Liver (tissue), 9 donors: ENCODE data around the gene NBEAL2. TPM values are rescaled to one million over a fixed set of nuclear protein-coding genes. Genes with fewer than 3 reads are reported as not detected.

ENCODE experiments used
- DNase-seq: peaks from one replicate; pipeline ENCODE4 v3.0.0-alpha.2; 2017; ENCODE audit warnings: low spot score
- H3K27ac ChIP-seq, 2 donors: one replicate each; pipeline ENCODE4 v1.7.0; 2013; ENCODE audit warnings: inconsistent platforms in 2 of 2, low read length in 2 of 2, control low read depth in 1 of 2, low read depth in 1 of 2, mild to moderate bottlenecking in 1 of 2
- H3K27me3 ChIP-seq, 4 donors: one replicate each; pipeline versions ENCODE4 v1.6.1 to v1.7.0; 2013; ENCODE audit warnings: low read length in 3 of 4, inconsistent platforms in 1 of 4, mild to moderate bottlenecking in 1 of 4, moderate library complexity in 1 of 4; ENCODE audit not compliant: control insufficient read depth in 4 of 4, insufficient read depth in 4 of 4
- H3K36me3 ChIP-seq, 4 donors: one replicate each; pipeline versions ENCODE4 v1.6.1 to v1.7.0; 2013; ENCODE audit warnings: low read length in 3 of 4, mild to moderate bottlenecking in 3 of 4, low read depth in 1 of 4, moderate library complexity in 1 of 4; ENCODE audit not compliant: control insufficient read depth in 4 of 4, insufficient read depth in 3 of 4
- H3K4me1 ChIP-seq, 4 donors: one replicate each; pipeline versions ENCODE4 v1.6.1 to v1.7.0; 2013; ENCODE audit warnings: low read length in 3 of 4, mild to moderate bottlenecking in 3 of 4, moderate library complexity in 1 of 4; ENCODE audit not compliant: control insufficient read depth in 4 of 4, insufficient read depth in 4 of 4
- H3K4me3 ChIP-seq, 3 donors: one replicate each; pipeline versions ENCODE4 v1.6.1 to v1.7.0; 2013; ENCODE audit warnings: low read length in 3 of 3, control low read depth in 1 of 3, low read depth in 1 of 3, mild to moderate bottlenecking in 1 of 3
- H3K9ac ChIP-seq, 2 donors: one replicate each; pipeline ENCODE4 v1.7.0; 2013; ENCODE audit warnings: low read length in 2 of 2, mild to moderate bottlenecking in 2 of 2, moderate library complexity in 2 of 2, control low read depth in 1 of 2, low read depth in 1 of 2
- H3K9me3 ChIP-seq, 4 donors: one replicate each; pipeline versions ENCODE4 v1.6.1 to v1.7.0; 2013; ENCODE audit warnings: low read length in 3 of 4; ENCODE audit not compliant: control insufficient read depth in 4 of 4
- ATF3 ChIP-seq: IDR thresholded peaks from 2 replicates; pipeline ENCODE4 v1.6.1; 2016; ENCODE audit warnings: antibody characterized with exemption
- EGR1 ChIP-seq, 2 donors: IDR thresholded peaks; 2 replicates each; pipeline ENCODE4 v1.6.1; 2016 to 2018; ENCODE audit warnings: antibody characterized with exemption in 2 of 2, low read depth in 2 of 2
- FOXA1 ChIP-seq: IDR thresholded peaks from 2 replicates; pipeline ENCODE4 v1.6.1; 2016; ENCODE audit warnings: antibody characterized with exemption
- HNF4A ChIP-seq, 2 donors: conservative IDR thresholded peaks; 2 replicates each; pipeline ENCODE4 v1.6.1; 2016; ENCODE audit warnings: antibody characterized with exemption in 2 of 2, mild to moderate bottlenecking in 2 of 2
- HNF4G ChIP-seq: IDR thresholded peaks from 2 replicates; pipeline ENCODE4 v1.6.1; 2016; ENCODE audit warnings: antibody characterized with exemption
- JUND ChIP-seq, 2 donors: IDR thresholded peaks; 2 replicates each; pipeline ENCODE4 v1.6.1; 2016; ENCODE audit warnings: antibody characterized with exemption in 2 of 2
- NR2F2 ChIP-seq: IDR thresholded peaks from 2 replicates; pipeline ENCODE4 v1.6.1; 2016; ENCODE audit warnings: antibody characterized with exemption
- RAD21 ChIP-seq, 2 donors: IDR thresholded peaks; 2 replicates each; pipeline ENCODE4 v1.6.1; 2016; ENCODE audit warnings: antibody characterized with exemption in 2 of 2, mild to moderate bottlenecking in 2 of 2
- REST ChIP-seq: IDR thresholded peaks from 2 replicates; pipeline ENCODE4 v1.6.1; 2016; ENCODE audit warnings: antibody characterized with exemption, mild to moderate bottlenecking
- RXRA ChIP-seq, 2 donors: IDR thresholded peaks; 2 replicates each; pipeline ENCODE4 v1.6.1; 2017 to 2018; ENCODE audit warnings: antibody characterized with exemption in 2 of 2, mild to moderate bottlenecking in 1 of 2
- SP1 ChIP-seq: IDR thresholded peaks from 2 replicates; pipeline ENCODE4 v1.6.1; 2018; ENCODE audit warnings: antibody characterized with exemption, mild to moderate bottlenecking
- TAF1 ChIP-seq: conservative IDR thresholded peaks from 2 replicates; pipeline ENCODE4 v1.6.1; 2016; ENCODE audit warnings: antibody characterized with exemption, mild to moderate bottlenecking
- YY1 ChIP-seq: IDR thresholded peaks from 2 replicates; pipeline ENCODE4 v1.6.1; 2016; ENCODE audit warnings: antibody characterized with exemption, mild to moderate bottlenecking
- WGBS: extraction: QIAGEN DNeasy Blood & Tissue Kit; methylation state at CpG from one replicate; pipeline ENCODE4 v1.1.7; 2013; 5-methylcytosine and 5-hydroxymethylcytosine counted together
- polyA plus RNA-seq, 2 donors: library from polyadenylated mRNA; stranded (reverse) in 1 of 2; unstranded in 1 of 2; fragments of 200-250 nt in 1 of 2; fragments of >200 nt in 1 of 2; fragmentation: Nextera tagmentation in 1 of 2; extraction: Ambion mirVana in 1 of 2; gene quantifications; one replicate each; pipeline versions ENCODE4 v1.2.1 to v1.2.3, GENCODE V29; 2013 to 2015
- total RNA-seq, 2 donors: library from RNA; depleted of rRNA; stranded (reverse); fragments of >200 nt; gene quantifications; one replicate each; pipeline ENCODE4 v1.2.3, GENCODE V29; 2014
- TF ChIP-seq, protein P1 (sequence below): IDR thresholded peaks from 2 replicates; pipeline ENCODE4 v1.6.1; 2016; ENCODE audit warnings: antibody characterized with exemption
- donor health status: healthy.
- donor health status: healthy.
- donor health status: healthy.
- donor health status: healthy.
- donor health status: healthy.

The NBEAL2 gene
- total and polyA plus RNA-seq, 4 donors, result 2.0 to 20.7 (median 7.6) TPM

GRCh38 chr3:47000198-47000815 is 20.8 kb downstream of the NBEAL2 start:
- H3K27ac ChIP-seq, result no peak overlapping the region

GRCh38 chr3:47000922-47001730 is 21.7 kb downstream of the NBEAL2 start:
- WGBS, result 90% methylated on average over 25 of the region's 25 CpGs

More at GRCh38 chr3:47000198-47000815, 20.8 kb downstream of the NBEAL2 start:
- peaks cover 0 to 33% (median 7%) of the 10 kb centered on the region in 4 donors for H3K36me3 ChIP-seq
- no peak overlapping the region for H3K9ac ChIP-seq
- no peak for DNase-seq
- H3K4me3 ChIP-seq, result no peak overlapping the region
- 96% methylated on average over 10 of the region's 10 CpGs for WGBS
- no peaks in the 10 kb centered on the region for H3K27me3 ChIP-seq
- peaks cover 0 to 5% (median 1%) of the 10 kb centered on the region in 4 donors for H3K4me1 ChIP-seq
- TF ChIP-seq RAD21 (IDR thresholded peaks at IDR 0.05), result no peak
- no peak for TF ChIP-seq RXRA (IDR thresholded peaks at IDR 0.05)
- no peak for TF ChIP-seq HNF4G
- TF ChIP-seq ATF3, result no peak
- TF ChIP-seq YY1, result no peak
- TF ChIP-seq HNF4A (conservative IDR thresholded peaks at IDR 0.05), result no peak
- no peak for TF ChIP-seq EGR1 (IDR thresholded peaks at IDR 0.05; ENCODE audit: low read depth in 2 of 2)
- TF ChIP-seq SP1, result no peak
- TF ChIP-seq JUND (IDR thresholded peaks at IDR 0.05), result no peak
- no peak for TF ChIP-seq REST
- TF ChIP-seq, protein P1, sequence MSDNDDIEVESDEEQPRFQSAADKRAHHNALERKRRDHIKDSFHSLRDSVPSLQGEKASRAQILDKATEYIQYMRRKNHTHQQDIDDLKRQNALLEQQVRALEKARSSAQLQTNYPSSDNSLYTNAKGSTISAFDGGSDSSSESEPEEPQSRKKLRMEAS, result no peak
- TF ChIP-seq NR2F2, result no peak
- no peak for TF ChIP-seq TAF1
- no peaks in the 10 kb centered on the region for H3K9me3 ChIP-seq

More at GRCh38 chr3:47000922-47001730, 21.7 kb downstream of the NBEAL2 start:
- H3K9ac ChIP-seq, result no peak overlapping the region
- H3K36me3 ChIP-seq, result peaks cover 0 to 40% (median 7%) of the 10 kb centered on the region in 4 donors
- no peaks in the 10 kb centered on the region for H3K27me3 ChIP-seq
- no peak for DNase-seq
- H3K27ac ChIP-seq, result no peak overlapping the region
- H3K4me3 ChIP-seq, result no peak overlapping the region
- TF ChIP-seq RAD21 (IDR thresholded peaks at IDR 0.05) (no peak), HNF4A (conservative IDR thresholded peaks at IDR 0.05) (no peak), TAF1 (no peak), EGR1 (IDR thresholded peaks at IDR 0.05; ENCODE audit: low read depth in 2 of 2) (no peak), FOXA1 (no peak), ATF3 (no peak)
- TF ChIP-seq, protein P1, result no peak
- peaks cover 0 to 5% (median 1%) of the 10 kb centered on the region in 4 donors for H3K4me1 ChIP-seq
- H3K9me3 ChIP-seq, result no peaks in the 10 kb centered on the region
